OCI-LY3 (cell line): ENCODE data around the gene MIAT.

Source experiments
- EZH2phosphoT487 ChIP-seq: fragments of 200-600 bp; shearing (Covaris generic); IDR thresholded peaks from 2 replicates; pipeline ENCODE4 v1.6.1; 2018; ENCODE audit warnings: antibody characterized with exemption, mixed run types, low read depth
- TF ChIP-seq, protein P1 (sequence below): fragments of 200-600, 300-600 bp; sonication (generic); IDR thresholded peaks from 2 replicates; pipeline ENCODE4 v1.5.1; 2014; ENCODE audit warnings: antibody characterized with exemption, low read length, low read depth

DNA sequence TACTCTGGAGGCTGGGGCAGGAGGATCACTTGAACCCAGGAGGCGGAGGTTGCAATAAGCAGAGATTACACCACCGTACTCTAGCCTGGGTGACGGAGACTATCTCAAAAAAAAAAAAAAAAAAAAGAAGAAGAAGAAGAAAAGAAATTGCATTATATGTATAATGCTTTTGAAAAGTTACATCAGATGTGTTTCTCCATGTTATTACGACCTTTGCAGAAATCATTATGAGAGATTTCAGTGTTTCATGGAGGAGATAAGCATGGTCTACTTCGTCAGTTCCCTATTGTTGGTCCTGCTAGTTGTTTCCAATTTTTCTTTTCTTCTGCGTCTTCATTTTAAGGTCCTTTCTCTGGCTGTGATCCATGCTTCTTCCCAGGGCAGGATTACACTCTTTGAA lies 3.0 kb downstream of the MIAT start:
- TF ChIP-seq, protein P1, sequence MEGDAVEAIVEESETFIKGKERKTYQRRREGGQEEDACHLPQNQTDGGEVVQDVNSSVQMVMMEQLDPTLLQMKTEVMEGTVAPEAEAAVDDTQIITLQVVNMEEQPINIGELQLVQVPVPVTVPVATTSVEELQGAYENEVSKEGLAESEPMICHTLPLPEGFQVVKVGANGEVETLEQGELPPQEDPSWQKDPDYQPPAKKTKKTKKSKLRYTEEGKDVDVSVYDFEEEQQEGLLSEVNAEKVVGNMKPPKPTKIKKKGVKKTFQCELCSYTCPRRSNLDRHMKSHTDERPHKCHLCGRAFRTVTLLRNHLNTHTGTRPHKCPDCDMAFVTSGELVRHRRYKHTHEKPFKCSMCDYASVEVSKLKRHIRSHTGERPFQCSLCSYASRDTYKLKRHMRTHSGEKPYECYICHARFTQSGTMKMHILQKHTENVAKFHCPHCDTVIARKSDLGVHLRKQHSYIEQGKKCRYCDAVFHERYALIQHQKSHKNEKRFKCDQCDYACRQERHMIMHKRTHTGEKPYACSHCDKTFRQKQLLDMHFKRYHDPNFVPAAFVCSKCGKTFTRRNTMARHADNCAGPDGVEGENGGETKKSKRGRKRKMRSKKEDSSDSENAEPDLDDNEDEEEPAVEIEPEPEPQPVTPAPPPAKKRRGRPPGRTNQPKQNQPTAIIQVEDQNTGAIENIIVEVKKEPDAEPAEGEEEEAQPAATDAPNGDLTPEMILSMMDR, result no peak
- TF ChIP-seq EZH2phosphoT487, result no peak
